Upper lobe of right lung (tissue), 1 donor: ENCODE results near the gene ADGRL4. TPM values are rescaled to one million over a fixed set of nuclear protein-coding genes. Genes with fewer than 3 reads are reported as not detected.

Experiments used
- ATAC-seq: fragments of 200-7000 bp; cut with Tn5 transposase; one replicate; pipeline ENCODE4 v1.9.1; 2020; ENCODE audit warnings: mild to moderate bottlenecking, moderate library complexity
- DNase-seq: peaks from one replicate; pipeline ENCODE4 v3.0.0-alpha.2; 2020
- H3K27ac ChIP-seq: fragments of 200-600 bp; one replicate; pipeline ENCODE4 v1.8.0; 2022
- H3K27me3 ChIP-seq: fragments of 200-600 bp; one replicate; pipeline ENCODE4 v1.8.0; 2022; ENCODE audit warnings: mild to moderate bottlenecking
- H3K36me3 ChIP-seq: fragments of 200-600 bp; one replicate; pipeline ENCODE4 v1.8.0; 2022
- H3K4me1 ChIP-seq: fragments of 200-600 bp; one replicate; pipeline ENCODE4 v1.8.0; 2022
- H3K4me3 ChIP-seq: fragments of 200-600 bp; one replicate; pipeline ENCODE4 v1.8.0; 2022; ENCODE audit warnings: mild to moderate bottlenecking
- H3K9me3 ChIP-seq: fragments of 200-600 bp; one replicate; pipeline ENCODE4 v1.8.0; 2022
- intact Hi-C: fragments of 100-400 bp; cut with DNase I; formaldehyde crosslinking; loops from one replicate; pipeline ENCODE4 v1.11.0; 2022
- total RNA-seq: library from RNA; stranded (reverse); fragmentation: NEBNext Ultra II Directional; extraction: Animal tissue kit (Norgen Biotek cat#: 25700); gene quantifications from one replicate; pipeline ENCODE4 v1.2.1, GENCODE V29; 2021
- TF ChIP-seq, protein P1 (sequence below): fragments of 200-600 bp; IDR thresholded peaks from one replicate; pipeline ENCODE4 v1.8.0; 2022; ENCODE audit warnings: antibody characterized with exemption
- donor health status: DM: no; HTN: yes; CAD: no; lungs with severe emphysema.

Gene ADGRL4
- total RNA-seq, 1 donor from 2014 or later, result 31.9 TPM

DNA sequence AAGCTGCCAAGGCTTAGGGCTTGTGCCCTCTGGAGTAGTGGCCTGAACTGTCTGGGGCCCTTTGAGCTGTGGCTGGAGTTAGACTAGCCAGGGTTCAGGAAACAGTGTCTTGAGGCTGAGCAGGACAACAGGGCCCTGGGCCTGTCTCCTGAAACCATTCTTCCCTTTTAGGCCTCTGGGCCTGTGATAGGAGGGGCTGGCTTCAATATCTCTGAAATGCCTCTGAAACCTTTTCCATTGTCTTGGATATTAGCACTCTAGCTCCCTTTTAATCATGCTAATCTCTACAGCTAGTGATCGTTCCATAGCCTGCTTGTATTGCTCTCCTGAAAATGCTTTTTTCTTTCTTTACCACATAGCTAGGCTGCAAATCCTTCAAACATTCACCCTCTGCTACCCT, 135.3 kb downstream of the ADGRL4 start:
- Histone ChIP-seq H3K4me1 (no peaks in the 10 kb centered on the region), H3K27ac (no peak overlapping the region), H3K27me3 (no peaks in the 10 kb centered on the region), H3K4me3 (no peak overlapping the region), H3K36me3 (no peaks in the 10 kb centered on the region), H3K9me3 (no peaks in the 10 kb centered on the region)
- TF ChIP-seq, protein P1, sequence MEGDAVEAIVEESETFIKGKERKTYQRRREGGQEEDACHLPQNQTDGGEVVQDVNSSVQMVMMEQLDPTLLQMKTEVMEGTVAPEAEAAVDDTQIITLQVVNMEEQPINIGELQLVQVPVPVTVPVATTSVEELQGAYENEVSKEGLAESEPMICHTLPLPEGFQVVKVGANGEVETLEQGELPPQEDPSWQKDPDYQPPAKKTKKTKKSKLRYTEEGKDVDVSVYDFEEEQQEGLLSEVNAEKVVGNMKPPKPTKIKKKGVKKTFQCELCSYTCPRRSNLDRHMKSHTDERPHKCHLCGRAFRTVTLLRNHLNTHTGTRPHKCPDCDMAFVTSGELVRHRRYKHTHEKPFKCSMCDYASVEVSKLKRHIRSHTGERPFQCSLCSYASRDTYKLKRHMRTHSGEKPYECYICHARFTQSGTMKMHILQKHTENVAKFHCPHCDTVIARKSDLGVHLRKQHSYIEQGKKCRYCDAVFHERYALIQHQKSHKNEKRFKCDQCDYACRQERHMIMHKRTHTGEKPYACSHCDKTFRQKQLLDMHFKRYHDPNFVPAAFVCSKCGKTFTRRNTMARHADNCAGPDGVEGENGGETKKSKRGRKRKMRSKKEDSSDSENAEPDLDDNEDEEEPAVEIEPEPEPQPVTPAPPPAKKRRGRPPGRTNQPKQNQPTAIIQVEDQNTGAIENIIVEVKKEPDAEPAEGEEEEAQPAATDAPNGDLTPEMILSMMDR, result no peak
- DNase-seq (no peak), ATAC-seq (no peak)
- intact Hi-C loops, result no loop called here

DNA sequence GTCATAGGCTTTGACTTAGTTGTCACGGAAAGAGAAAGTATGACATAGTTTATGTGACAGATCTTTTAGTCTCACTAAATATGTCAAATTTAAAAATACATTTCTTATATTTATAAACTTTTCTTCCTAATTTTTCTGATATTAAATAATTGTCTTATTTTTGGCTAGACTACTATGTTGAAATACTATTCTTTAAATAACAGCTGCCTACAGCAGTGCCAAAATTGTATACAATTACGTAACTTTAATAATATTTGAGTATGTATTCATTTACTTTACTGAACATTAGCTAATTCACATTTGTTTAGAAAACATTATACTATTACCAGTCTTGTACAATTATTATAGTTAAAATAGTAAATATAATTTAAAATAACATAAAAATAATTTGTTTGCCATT, 137.4 kb downstream of the ADGRL4 start:
- Histone ChIP-seq H3K4me3 (no peak overlapping the region), H3K4me1 (no peaks in the 10 kb centered on the region), H3K36me3 (no peaks in the 10 kb centered on the region), H3K9me3 (no peaks in the 10 kb centered on the region), H3K27ac (no peak overlapping the region), H3K27me3 (no peaks in the 10 kb centered on the region)
- no peak for ATAC-seq
- TF ChIP-seq, protein P1, result no peak
- intact Hi-C loops, result no loop called here
- no peak for DNase-seq

DNA sequence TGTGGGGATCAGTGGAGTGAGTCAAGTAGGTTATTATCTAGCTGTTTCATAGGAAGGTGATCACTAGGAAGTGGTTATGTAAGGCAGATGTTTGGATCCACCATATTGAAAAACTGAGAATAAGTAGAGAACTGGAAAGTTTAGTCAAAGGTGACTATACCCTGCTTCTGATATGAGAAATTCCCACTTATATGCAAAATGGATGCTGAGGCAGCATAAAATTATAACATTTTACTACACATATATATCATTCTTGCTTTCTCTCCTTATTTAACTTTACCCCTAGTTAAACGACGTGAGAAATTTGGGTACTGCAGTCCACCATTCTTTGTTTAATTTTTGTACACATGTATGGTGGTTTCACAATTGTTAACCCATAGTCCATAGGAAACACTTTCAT, 142.4 kb downstream of the ADGRL4 start:
- DNase-seq, result no peak
- H3K9me3 ChIP-seq, result no peaks in the 10 kb centered on the region
- TF ChIP-seq, protein P1, result no peak
- intact Hi-C loops, result no loop called here
- no peak overlapping the region for H3K27ac ChIP-seq
- H3K27me3 ChIP-seq, result no peaks in the 10 kb centered on the region
- no peaks in the 10 kb centered on the region for H3K36me3 ChIP-seq
- no peaks in the 10 kb centered on the region for H3K4me1 ChIP-seq
- ATAC-seq, result no peak
- H3K4me3 ChIP-seq, result no peak overlapping the region

DNA sequence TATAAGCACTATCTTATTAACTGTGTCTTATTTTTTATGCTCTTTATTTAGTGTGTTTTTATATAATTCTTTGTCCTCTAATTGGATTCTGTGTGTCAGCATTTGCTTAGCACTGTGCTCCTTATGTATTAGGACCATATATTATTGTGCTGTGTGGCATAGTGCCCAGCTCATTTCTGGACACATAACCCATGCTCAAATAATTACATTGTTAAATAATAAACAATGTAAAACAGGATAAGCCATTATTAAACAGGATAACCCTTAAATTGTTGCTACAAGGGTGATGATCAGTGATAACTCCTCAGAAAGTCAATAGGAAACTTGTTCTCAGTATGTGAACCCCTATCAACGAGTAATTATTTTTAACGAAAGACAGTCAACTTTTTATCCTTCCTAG, 150.4 kb downstream of the ADGRL4 start:
- ATAC-seq, result no peak
- intact Hi-C loops, result no loop called here
- H3K4me3 ChIP-seq, result no peak overlapping the region

DNA sequence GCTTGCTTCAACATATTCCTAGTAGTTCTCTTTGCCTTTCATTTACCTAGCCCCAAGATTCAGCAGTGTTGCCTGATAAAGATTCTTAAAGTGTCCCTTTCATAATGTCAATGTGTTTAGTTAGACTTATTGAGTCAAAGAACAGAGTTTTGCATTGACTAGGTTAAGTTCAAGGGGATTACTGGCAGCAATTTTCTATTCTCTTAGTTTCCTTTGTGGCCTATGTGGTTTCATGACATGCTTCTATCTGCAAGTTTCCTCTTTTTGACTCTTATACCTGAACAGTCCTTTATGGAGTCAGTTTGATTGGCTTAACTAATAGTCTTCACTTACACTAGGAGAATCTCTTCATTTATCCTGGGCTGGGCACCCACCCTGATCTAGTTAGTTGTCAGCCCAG, 151.3 kb downstream of the ADGRL4 start:
- Histone ChIP-seq H3K27ac (no peak overlapping the region), H3K4me1 (no peaks in the 10 kb centered on the region), H3K4me3 (no peak overlapping the region), H3K9me3 (no peaks in the 10 kb centered on the region), H3K36me3 (no peaks in the 10 kb centered on the region), H3K27me3 (no peaks in the 10 kb centered on the region)
- DNase-seq (no peak), ATAC-seq (no peak)
- intact Hi-C loops, result no loop called here
- TF ChIP-seq, protein P1, result no peak

More for the DNA sequence above, 150.4 kb downstream of the ADGRL4 start:
- no peak overlapping the region for H3K27ac ChIP-seq
- no peaks in the 10 kb centered on the region for H3K4me1 ChIP-seq
- H3K27me3 ChIP-seq, result no peaks in the 10 kb centered on the region
- no peaks in the 10 kb centered on the region for H3K36me3 ChIP-seq
- TF ChIP-seq, protein P1, result no peak
- DNase-seq, result no peak
- H3K9me3 ChIP-seq, result no peaks in the 10 kb centered on the region

DNA sequence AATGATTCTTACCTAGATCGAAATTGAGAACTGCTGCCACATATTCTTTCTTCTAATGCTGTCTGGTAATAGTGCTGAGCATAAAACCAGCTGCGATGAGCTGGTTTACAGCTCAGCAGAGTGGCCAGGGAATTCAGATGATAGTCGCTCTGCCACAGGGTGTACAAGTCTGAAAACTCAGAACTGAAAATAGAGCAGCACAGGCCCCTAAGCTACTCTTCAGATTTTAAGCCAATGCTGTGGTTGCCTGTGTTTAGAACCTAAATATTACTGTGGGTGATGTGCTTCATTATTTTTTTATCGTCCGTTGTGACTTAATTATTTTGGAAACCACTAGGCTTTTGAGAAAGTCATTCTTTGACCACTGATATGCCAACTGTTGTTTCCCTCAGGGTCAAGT, 152.0 kb downstream of the ADGRL4 start:
- Histone ChIP-seq H3K9me3 (no peaks in the 10 kb centered on the region), H3K27ac (no peak overlapping the region), H3K36me3 (no peaks in the 10 kb centered on the region), H3K27me3 (no peaks in the 10 kb centered on the region), H3K4me1 (no peaks in the 10 kb centered on the region), H3K4me3 (no peak overlapping the region)
- no peak for DNase-seq
- no peak for ATAC-seq
- TF ChIP-seq, protein P1, result no peak
- intact Hi-C loops, result no loop called here
